NCI-H1436 (cell line): ENCODE measurements around the gene KRT2.
"Not testable (repeated sequence)": the region's sequence is repeated elsewhere in the genome, so short reads cannot be mapped to it uniquely, and the experiment has no call there.

Source experiments
- DNase-seq: peaks from one replicate; lab custom pipeline; 2025; lab: John Stamatoyannopoulos, UW

KRT2 gene

GRCh38 chr12:52684431-52684830 lies 32.4 kb upstream of the KRT2 start:
- DNase-seq = no peak

GRCh38 chr12:52683575-52684300 lies 31.7 kb upstream of the KRT2 start:
- no peak for DNase-seq

GRCh38 chr12:52682938-52683574 lies 31.0 kb upstream of the KRT2 start:
- DNase-seq = no peak

GRCh38 chr12:52682381-52682660 lies 30.3 kb upstream of the KRT2 start:
- no peak for DNase-seq

GRCh38 chr12:52681526-52682380 lies 29.7 kb upstream of the KRT2 start:
- DNase-seq = no peak

GRCh38 chr12:52680363-52680762 lies 28.4 kb upstream of the KRT2 start, which contains the start of gene KRT1:
TSS of gene KRT1 (minus strand) at chr12:52680407. CDS start at chr12:52680348, 59 bp downstream.
- DNase-seq = no peak

GRCh38 chr12:52679875-52680274 lies 27.9 kb upstream of the KRT2 start:
- no peak for DNase-seq

GRCh38 chr12:52677671-52678070 lies 25.7 kb upstream of the KRT2 start:
- DNase-seq = no peak

- no peak for DNase-seq
These were observed 25.1 kb upstream of the KRT2 start for GRCh38 chr12:52677126-52677525.

- DNase-seq = no peak
These were observed 24.2 kb upstream of the KRT2 start for GRCh38 chr12:52676163-52676562.

- no peak for DNase-seq
These were observed 23.3 kb upstream of the KRT2 start for GRCh38 chr12:52675301-52675701.

GRCh38 chr12:52674433-52674775 lies 22.4 kb upstream of the KRT2 start:
- DNase-seq = no peak

- no peak for DNase-seq
These were observed 21.9 kb upstream of the KRT2 start for GRCh38 chr12:52673713-52674432.

GRCh38 chr12:52673217-52673616 lies 21.2 kb upstream of the KRT2 start:
- no peak for DNase-seq

GRCh38 chr12:52672321-52672933 lies 20.4 kb upstream of the KRT2 start:
- DNase-seq = no peak

- no peak for DNase-seq
These were observed 18.9 kb upstream of the KRT2 start for GRCh38 chr12:52670961-52671360.

GRCh38 chr12:52670506-52670905 lies 18.5 kb upstream of the KRT2 start:
- DNase-seq = no peak

- not testable (repeated sequence) for DNase-seq
These were observed 17.9 kb upstream of the KRT2 start for GRCh38 chr12:52669941-52670340.

GRCh38 chr12:52669426-52669825 lies 17.4 kb upstream of the KRT2 start:
- DNase-seq = no peak

- no peak for DNase-seq
These were observed 15.9 kb upstream of the KRT2 start for GRCh38 chr12:52667931-52668330.

- no peak for DNase-seq
These were observed 15.5 kb upstream of the KRT2 start for GRCh38 chr12:52667509-52667908.

GRCh38 chr12:52666471-52666870 lies 14.5 kb upstream of the KRT2 start:
- DNase-seq = no peak
